GM21737 (cell line): ENCODE results near the gene TBC1D2B.
"Not testable (repeated sequence)": the region's sequence is repeated elsewhere in the genome, so short reads cannot be mapped to it uniquely, and the experiment has no call there.

Experiments
- ATAC-seq: cut with Tn5 transposase; IDR thresholded peaks from one replicate; pipeline ENCODE4 v1.9.1; 2021; ENCODE audit warnings: mild to moderate bottlenecking, moderate library complexity; ENCODE audit not compliant: unreplicated experiment

TBC1D2B gene

DNA sequence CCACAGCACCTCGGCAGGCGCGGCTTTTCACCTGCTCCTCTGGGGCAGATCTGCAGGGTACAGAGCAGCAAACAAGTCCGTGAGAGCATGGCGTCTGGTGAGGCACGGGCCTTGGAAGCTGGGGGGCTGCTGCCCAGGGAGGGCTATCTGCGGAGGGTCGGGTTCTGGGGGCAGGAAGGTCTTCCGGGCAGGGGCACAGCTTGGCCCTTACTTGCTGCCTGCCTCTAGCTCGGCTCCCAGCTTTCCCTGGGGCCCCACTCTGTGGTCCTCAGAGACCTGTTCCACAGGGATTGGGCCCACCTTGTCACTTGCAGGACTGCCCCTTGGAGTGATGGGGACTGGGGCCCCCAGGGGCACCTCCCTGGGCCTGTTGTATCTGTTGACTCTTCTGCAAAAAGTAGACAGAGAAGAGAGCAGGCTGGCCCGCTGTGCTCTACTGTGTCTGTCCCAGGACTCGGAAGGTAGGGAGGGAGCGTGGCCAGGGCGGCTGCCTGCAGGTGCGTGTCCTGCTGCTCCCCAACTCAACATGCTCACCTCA lies 84.1 kb downstream of the TBC1D2B start:
- ATAC-seq, result no peak

DNA sequence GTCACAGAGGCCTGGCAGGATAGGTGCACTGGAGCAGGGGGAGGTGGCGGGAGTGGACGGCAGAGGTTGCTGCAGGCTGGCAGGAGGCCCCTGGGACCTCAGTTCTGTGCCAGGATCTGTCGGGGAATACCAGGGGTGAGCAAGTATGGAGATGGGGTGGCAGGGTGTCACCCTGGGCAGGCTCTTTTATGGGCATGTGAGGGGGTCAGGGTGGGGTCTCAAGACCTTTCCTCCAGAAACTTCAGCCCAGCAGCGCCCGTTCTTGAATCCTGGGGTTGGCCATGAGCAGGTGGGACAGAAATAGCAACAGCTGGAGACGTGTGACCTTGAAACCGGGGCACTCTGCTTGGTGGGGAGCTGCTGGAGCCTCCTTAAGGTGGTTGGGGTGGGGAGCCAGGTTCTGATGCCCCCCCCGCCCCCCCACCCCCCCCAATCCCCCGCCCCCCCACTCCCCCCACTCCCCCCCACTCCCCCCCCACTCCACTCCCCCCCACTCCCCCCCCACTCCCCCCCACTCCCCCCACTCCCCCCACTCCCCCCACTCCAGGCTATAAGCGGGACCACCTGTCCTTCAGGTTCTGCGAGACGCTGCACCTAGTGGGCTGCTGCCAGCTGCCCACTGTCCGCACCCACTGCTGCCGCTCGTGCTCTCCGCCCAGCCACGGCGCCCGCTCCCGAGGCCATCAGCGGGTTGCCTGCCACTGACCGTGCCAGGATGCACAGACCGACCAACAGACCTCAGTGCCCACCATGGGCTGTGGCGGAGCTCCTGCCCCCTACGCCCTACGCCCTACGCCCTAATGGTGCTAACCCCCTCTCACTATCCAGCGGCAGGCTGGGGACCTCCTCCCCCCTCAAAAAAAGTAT lies 84.9 kb downstream of the TBC1D2B start:
- no peak for ATAC-seq

DNA sequence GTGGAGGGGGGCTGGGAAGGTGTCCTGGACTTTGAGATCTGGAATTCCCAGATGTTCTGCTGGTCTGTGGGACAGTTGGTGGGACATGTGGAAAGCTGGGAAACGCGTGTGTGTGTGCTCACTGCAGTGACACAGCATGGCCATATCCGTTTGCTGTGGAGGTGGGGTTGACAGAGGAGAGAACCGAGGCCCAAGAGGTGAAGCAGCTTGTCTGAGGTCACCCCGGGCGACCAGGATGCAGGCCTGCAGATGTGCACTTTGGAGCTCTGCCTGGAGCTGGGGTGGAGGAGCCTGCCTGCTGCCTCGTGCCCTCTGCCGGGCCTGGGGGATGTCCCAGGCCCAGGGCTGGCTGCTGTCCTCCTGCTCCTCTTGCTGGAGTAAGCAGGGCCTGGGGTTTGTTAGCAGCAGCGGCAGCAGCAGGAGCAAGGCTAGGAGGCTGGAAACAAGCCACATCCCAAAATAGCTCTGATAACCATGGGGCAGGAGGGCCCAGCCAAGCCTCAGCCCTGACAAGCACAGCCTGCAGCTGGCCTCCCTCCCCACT lies 85.8 kb downstream of the TBC1D2B start:
- ATAC-seq, result not testable (repeated sequence)

DNA sequence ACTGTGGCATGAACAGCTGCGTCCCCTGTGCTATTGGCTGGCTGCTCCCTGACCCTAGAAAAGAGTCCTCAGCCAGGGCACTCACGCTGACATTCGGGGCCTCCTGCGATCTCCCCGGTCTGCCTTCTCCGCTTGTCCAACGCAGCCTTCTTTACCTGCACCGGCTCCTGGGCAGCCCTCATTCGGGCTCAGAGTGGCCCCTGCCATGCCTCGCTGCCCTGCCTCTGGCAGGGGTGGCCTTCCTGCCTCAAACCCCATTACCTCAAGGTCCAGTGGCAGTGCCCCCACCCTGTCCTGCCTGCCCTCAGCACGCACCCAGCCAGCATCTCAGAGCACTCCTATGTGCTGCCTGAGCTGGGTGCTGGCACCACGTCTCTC lies 86.5 kb downstream of the TBC1D2B start:
- no peak for ATAC-seq

DNA sequence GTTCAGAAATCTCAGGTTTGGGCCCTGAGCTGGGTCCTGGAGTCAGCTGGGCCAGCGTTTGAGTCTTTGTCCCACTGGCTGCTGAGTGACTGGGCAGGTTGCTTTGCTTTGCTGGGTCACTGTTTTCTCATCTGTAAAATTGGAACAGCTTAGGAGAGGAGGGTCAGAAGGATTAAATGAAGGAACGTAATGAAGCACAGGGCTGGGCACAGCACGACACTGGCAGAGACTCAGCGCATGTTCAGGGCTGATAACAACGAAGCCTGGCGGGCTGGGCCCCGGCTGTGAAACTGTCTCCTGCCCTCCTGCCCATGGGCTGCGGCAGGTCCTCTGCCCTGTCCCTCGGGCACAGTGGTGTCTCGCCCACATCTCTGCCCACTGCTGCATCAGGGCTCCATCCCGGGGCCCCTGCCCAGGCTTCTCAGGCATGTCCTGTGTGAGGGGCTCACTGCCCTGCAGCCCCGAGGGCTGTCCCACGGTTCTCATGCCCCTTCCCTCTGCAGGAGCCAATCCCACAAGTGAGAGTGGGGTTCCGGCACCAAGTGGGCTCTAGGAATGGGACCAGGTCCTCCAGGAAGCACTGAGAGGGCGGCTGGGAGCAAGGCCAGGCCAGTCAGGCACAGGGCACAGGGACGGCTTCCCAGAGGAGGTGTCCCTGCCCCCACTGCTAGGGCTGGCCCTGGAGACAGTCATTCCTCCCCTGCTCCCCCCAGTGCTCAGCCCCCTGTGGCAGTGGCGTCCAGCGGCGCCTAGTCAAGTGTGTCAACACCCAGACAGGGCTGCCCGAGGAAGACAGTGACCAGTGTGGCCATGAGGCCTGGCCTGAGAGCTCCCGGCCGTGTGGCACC lies 88.0 kb downstream of the TBC1D2B start:
- no peak for ATAC-seq

DNA sequence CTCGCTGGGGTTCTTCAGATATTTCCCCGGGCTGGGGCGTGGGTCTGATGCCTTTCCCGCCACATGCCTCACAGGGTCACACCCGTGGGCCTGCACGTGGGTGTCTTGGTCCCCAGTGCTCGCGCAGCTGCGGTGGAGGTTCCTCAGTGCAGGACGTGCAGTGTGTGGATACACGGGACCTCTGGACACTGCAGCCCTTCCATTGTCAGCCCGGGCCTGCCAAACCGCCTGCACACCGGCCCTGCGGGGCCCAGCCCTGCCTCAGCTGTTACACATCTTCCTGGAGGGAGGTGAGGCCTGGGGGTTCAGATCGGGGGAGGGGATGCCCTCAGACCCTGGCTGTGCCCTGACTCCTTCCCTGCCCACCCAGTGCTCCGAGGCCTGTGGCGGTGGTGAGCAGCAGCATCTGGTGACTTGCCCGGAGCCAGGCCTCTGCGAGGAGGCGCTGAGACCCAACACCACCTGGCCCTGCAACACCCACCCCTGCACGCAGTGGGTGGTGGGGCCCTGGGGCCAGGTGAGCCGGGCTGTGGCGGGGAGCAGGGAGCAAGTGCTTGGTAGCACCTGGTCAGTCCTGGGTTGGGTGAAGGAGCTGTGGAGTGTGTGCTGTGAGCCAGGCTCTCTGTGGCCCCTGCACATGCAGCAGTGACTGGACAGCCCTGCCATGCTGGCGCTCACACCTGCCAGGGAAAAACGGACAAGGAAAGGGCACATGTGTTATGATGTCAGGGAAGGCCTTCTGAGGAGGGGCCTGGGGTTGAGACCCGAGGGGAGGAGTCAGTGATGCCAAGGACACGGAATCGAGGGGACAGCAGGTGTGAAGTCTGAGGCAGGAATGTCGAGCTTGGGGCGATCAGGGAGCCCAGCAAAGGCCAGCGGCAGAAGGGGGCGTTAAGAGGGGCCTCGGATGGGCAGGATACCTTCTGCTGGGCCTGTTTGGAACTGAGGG lies 88.9 kb downstream of the TBC1D2B start:
- no peak for ATAC-seq

DNA sequence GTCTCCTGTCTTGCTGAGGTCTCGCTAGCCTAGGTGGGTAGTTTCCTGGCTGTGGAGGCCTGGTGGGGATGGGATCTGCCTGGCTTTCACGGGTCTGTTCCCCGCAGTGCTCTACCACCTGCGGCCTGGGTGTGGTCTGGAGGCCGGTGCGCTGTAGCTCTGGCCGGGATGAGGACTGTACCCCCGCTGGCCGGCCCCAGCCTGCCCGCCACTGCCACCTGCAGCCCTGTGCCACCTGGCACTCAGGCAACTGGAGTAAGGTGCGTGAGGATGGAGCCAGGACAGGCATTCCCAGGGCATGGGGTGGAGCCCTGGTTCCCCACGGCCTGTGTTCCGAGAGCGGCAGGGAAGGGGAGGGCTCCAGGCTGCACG lies 89.8 kb downstream of the TBC1D2B start:
- not testable (repeated sequence) for ATAC-seq

DNA sequence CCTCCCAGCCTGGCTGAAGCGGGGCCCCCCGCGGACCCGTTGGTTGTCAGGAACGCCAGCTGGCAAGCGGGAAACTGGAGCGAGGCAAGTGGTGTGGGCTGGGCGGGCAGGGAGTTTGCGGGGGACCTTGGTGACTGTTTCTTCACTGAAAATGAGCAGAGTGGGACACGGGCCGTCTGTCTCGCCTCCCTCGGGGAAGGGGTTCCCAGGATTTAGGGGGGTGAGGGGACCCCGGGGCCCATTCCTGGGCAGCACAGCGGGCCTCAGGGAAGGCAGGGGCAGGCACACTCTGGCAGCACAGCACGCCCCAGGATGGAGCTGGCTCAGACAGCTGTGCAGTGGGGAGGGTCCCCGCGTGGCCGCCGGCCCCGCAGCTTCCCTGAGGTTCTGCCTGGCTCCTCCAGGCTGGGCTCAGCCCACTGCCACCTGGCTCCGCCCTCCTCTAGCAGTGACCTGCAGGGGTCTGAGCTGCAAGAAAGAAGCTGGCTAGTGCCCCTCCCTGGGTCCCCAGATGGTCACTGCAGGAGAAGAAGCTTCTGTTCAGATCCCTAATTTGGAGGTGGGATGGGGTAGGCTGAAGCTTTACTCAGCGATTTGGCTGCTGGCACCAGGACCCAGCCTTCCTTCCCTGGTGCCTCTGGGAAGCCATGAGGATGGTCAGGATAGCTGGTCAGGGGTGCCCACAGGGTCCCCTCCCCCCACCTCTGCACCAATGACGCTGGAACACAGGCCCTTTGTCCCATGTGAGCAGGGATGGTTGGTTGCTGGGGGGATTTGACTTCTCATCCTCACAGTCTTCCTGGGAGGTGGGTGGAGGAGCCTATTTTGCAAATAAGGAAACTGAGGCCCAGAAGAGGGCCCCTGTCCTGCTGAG lies 90.4 kb downstream of the TBC1D2B start:
- ATAC-seq, result no peak

DNA sequence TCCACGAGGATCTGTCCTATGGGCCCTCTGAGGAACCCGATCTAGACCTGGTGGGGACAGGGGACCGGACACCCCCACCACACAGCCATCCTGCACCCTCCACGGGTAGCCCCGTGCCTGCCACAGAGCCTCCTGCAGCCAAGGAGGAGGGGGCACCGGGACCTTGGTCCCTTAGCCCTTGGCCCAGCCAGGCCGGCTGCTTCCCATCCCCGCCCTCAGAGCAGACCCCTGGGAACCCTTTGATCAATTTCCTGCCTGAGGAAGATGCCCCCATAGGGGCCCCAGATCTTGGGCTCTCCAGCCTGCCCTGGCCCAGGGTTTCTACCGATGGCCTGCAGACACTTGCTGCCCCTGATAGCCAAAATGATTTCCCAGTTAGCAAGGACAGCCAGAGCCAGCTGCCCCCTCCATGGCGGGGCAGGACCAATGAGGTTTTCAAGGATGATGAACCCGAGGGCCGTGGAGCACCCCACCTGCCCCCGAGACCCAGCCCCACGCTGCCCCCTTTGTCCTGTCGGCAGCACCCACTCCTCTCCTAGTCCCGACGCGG lies 91.5 kb downstream of the TBC1D2B start:
- no peak for ATAC-seq

DNA sequence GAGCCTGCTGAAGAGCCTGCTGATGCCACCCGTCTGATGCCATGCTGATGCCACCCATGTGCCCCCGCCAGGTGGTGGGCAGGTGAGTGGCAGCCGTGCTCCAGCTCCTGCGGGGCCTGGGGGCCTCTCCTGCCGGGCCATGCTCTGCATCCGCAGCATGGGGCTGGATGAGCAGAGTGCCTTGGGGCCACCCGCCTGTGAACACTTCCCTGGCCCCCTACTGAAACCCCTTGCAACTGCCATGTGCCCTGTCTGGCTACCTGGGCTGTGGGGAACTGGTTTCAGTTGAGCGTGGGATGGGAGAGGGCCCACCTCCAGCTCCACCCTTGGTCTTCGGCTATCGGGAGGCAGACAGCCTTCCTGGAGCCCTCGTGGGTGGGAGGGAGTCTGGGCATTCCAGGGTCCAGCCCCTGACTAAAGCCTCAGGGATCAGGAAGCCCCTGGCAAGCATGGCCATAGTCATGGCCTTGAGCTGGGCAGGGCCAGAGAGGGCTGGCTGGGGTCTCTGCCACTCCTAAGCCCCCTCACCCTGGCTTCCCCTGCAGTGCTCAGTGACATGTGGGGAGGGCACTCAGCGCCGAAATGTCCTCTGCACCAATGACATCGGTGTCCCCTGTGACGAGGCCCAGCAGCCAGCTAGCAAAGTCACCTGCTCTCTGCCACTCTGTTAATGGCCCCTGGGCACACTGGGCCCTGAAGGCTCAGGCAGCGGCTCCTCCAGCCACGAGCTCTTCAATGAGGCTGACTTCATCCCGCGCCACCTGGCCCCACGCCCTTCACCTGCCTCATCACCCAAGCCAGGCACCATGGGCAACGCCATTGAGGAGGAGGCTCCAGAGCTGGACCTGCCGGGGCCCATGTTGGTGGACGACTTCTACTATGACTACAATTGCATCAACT lies 92.2 kb downstream of the TBC1D2B start:
- no peak for ATAC-seq

DNA sequence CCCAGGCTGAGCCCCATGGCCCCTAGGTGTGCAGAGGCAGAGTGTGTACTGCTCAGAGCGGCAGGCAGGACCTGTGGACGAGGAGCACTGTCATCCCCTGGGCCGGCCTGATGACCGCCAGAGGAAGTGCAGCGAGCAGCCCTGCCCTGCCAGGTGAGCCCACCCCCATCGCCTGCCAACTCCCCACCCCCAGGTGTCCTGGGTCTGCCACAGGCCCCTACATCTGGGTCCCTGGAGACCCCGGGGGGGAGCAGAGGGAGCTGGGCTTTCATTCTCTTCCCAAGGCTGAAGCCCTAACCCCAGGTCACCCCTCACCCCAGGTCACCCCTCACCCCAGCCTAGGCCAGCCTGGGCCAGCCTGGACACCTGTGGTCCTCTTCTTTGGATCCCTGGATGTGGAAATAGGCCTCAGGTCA lies 93.1 kb downstream of the TBC1D2B start:
- ATAC-seq, result no peak

DNA sequence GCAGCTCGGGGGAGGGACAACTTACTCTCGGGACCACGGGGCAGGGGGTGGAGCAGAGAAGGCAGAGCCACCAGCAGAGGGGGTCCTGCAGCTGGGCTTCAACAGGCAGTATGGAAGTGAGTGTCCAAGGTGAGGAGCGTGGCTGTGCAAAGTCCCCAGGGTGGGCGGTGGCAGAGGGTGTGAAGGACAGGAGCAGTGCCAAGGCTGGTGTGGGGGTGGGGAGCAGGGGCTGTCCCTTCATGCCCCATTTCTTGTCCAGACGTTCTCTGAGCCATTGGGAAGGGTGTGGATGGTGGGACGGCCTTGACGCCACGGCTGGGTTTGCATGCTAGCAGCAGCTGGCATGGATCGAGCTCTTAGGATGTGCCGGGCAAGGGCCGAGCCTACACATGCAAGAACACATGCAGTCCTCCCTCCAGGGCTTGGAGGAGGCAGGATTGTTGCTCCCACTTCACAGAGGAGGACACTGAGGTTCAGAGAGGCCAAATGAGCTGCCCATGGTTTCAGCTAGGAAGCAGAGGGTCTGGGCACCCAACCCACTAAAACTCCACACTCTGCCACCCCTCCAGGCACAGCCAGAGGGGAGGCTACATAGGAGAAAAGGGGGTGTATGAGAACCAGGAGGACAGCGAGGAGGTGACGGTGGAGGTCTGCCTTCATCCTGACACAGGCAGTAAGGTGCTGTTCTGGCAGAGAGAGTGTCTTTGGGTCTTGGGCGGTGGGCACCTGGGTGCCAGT lies 93.6 kb downstream of the TBC1D2B start:
- ATAC-seq, result no peak

DNA sequence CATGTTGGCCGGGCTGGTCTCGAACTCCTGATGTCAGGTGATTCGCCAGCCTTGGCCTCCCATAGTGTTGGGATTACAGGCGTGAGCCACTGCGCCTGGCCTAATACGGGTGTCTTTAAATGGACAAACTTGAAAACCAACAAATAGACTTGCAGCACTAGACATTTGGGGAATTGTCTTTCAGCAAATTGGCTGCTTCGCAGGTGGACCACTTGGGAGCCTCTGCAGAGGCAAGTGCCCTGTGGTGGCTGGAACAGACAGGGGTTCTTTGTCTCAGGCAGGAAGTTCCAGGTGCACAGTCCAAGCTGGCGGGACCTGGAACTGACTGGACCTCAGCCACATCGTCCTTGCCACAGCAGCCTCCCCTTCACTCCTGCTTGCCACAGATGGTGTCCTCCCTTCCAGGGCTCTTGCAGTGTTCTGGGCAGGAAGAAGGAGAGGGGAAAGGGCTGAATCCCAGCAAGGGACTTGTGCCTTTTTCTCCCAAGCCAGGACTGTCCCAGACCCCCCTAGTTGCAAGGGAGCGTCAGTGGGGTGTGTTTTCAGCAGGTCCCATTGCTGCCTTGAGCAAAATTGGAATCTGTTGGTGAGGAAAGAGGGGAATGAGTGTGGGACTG lies 94.3 kb downstream of the TBC1D2B start:
- ATAC-seq, result no peak

DNA sequence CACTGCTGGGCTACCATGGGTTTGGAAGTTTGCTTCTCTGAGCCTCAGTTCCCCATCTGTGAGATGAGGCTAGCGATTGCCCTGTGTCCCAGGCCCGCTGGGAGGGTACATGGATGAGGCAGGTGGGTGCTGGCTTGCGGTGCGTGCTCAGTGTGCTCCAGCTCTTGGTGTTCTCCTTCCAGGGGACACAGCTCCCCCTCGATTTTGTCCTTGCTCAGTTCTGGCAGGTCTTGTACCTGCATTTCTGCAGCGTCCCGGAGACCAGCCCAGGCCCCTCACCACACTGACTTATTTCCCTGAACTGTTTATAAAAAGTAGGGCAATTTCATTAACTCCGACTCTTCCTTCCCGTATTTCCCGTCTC lies 95.4 kb downstream of the TBC1D2B start:
- ATAC-seq, result no peak

DNA sequence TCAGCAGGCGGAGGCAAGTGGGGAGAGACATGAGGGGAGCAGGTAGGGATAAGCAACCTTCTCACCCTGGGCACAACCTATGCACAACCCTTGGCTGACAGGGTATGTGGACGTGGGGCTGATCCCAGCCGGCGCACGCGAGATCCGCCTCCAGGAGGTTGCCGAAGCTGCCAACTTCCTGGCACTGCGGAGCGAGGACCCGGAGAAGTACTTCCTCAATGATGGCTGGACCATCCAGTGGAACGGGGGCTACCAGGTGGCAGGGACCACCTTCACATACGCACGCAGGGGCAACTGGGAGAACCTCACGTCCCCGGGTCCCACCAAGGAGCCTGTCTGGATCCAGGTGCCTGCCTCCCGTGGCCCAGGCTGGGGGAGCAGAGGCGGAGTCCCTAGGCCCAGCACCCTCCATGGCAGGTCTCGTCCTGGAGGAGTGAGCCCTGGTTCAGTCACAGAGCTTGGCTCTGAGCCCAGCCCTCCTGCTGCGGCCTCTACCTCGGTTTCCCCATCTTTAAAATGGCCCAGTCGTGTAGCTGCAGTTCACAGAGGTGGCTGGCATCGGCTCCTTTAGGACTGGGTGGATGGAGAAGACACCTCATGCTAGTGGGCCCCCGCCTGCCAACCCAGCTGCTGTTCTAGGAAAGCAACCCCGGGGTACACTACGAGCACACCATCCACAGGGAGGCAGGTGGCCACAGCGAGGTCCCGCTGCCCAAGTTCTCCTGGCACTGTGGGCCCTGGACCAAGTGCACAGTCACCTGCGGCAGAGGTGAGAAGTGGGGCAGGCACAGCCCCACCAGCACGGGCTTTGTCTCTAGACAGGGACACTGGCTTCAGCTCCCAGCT lies 96.0 kb downstream of the TBC1D2B start:
- no peak for ATAC-seq

DNA sequence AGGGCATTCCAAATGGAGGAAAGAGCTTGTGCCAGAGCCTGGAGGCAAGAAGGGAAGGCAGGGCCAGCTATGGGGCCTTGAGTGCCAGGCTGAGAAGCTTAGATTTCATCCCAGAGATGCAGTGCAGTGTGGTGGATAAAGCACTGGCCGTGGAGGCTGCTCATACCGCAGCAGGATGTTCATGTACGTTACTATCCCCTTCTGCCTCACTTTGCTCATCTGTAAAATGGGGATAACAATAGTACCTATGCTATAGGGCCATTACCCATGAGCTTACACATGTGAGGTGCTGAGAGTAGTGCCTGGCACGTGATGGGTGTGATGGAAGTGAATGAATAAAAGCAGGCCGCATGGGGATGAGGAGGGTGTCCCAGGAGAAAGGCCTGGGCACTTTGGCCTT lies 96.8 kb downstream of the TBC1D2B start:
- ATAC-seq, result not testable (repeated sequence)
